ENCODE results near the gene SF3A2.

DNA sequence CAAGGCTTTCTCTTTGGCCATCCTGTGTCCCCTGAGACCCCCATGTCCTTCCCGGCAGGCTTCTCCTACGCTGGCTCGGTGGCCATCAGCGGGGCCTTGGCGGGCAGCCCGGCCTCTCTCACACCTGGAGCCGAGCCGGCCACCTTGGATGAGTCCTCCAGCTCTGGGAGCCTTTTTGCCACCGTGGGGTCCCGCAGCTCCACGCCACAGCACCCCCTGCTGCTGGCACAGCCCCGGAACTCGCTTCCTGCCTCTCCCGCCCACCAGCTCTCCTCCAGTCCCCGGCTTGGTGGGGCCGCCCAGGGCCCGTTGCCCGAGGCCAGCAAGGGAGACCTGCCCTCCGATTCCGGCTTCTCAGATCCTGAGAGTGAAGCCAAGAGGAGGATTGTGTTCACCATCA is 14.7 kb upstream of the SF3A2 start:
- TF ChIP-seq, protein P1, sequence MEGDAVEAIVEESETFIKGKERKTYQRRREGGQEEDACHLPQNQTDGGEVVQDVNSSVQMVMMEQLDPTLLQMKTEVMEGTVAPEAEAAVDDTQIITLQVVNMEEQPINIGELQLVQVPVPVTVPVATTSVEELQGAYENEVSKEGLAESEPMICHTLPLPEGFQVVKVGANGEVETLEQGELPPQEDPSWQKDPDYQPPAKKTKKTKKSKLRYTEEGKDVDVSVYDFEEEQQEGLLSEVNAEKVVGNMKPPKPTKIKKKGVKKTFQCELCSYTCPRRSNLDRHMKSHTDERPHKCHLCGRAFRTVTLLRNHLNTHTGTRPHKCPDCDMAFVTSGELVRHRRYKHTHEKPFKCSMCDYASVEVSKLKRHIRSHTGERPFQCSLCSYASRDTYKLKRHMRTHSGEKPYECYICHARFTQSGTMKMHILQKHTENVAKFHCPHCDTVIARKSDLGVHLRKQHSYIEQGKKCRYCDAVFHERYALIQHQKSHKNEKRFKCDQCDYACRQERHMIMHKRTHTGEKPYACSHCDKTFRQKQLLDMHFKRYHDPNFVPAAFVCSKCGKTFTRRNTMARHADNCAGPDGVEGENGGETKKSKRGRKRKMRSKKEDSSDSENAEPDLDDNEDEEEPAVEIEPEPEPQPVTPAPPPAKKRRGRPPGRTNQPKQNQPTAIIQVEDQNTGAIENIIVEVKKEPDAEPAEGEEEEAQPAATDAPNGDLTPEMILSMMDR (IDR thresholded peaks at IDR 0.05), result peak in 1 of 6 experiments; percentile 13
- TF ChIP-seq POLR2A (IDR thresholded peaks at IDR 0.05), result no peak
